Fibroblast of gingiva (primary cell): Measurements from ENCODE around the gene CPA4.

Experiments
- DNase-seq: peaks from one replicate; pipeline ENCODE4 v3.0.0-alpha.2; 2011; ENCODE audit warnings: low read depth

CPA4 gene

DNA sequence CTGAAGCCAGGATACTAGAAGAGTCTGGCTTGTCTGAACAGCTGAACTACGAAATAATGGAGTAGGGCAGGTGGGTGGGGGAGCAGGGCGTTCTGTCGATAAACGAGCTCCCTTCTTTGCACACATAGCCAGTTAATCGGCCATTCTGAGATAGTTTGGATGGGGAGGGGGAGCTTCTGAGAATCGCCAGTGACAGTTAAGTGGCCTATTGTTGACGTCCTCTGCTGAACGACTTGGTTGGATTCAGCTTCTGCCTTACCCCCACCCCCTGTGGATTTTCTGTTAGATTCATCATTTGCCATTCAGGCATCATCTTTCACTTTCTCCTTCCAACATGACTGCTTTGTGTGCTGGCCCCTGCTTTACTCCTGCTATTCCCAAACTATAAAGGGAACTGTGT, 52.2 kb downstream of the CPA4 start:
- no peak for DNase-seq

DNA sequence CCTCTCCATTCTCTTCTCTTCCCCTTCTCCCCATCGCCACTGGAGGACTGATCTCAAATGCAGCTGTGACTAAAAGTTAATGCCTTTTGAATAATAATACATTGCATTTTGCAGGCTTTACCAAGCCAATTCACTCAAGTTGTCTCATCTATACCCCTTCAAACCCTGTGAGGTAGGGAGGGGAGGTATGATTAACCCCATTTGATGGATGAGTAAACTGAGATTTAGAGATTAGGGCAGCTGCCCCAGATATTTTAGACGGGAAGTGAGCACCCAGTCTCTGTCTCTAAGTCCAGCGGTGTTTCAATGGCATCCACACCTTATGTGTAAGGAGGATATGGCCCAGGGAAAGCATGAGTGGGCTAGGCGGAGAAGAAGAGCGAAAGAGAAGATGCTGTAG, 52.8 kb downstream of the CPA4 start:
- no peak for DNase-seq

DNA sequence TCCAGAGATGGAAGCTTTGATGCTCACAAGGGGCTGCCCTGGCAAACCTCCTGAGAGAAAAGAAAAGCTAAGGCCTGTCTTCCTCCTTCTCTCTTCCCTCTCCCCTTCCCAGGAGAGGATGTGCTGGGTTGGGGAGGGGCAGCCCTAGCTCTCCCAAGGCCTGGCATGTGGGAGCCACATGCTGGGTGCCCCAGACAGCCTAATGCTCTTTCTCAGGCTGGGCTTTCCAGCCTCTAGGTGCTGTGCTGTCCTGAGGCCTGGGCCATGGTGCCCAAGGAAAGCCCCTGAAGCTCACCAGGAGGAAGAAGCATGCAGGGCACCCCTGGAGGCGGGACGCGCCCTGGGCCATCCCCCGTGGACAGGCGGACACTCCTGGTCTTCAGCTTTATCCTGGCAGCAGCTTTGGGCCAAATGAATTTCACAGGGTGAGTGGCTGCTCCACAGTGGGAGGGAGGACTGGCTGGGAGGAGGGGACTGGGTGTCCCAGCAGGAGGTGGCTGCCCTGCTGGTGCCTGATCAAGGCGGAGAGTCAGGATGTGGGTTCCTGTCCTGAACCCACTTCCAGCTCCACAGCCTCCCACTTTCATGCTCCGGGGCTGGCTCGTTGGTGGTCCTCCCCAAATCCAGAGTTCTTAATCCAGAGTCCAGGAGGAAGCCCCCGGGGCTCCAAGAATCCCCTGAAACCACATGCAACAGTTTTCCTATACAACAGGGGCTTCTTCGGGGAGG, 53.4 kb downstream of the CPA4 start:
- no peak for DNase-seq

DNA sequence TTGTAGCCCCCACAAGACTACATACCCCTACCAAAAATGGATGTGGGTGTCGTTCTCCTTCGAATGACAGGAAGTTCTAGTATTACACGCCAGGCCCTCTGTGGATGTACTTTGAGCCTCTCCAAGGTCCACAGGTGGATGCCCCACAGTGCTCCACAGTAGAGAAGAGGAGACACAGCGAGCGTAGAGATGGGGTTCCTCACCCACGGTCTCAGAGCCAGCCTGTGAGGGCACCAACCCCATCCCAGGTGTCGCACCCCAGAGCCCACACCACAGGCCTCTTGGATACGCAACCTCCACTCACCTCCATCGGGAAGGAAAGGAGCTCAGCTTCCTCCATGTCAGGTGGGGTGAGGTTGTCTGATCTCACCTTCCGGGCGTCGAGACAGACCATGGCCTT, 54.0 kb downstream of the CPA4 start:
- no peak for DNase-seq

DNA sequence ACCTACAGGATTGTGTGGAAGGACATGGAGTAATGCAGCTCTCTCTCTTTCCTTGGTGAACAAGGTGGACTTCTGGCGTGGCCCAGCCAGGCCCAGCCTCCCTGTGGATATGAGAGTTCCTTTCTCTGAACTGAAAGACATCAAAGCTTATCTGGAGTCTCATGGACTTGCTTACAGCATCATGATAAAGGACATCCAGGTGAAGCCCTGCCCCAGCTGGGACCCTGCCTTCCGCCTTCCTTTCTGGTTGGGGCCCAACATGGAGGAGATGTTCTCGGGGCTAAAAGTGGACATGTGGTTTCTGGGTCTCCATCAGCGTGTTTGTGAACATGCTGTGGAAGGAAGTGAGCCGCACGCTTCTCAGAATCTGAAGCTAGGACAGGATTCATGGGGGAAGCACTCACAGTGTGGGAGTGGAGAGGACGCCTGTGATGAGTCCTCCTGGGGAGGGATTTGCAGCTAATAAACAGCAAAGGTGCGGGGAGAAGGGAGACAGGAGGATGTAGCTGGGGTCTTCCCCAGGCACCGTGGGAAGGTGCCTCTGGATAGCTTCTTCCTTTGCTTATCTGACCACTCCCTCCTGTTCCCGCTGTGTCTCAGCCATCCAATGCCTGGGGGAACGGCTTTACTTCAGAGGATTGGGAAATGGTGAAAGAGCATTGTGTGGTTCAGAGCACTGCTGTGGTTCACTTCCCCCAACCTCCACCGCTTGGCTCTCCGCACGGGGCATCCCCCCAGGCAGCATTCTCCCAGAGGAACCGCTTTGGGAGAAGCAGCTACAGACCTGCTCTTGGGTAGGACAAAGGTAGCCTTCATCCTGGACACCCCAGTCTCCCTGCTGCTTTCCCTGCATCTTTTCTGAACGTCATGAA, 57.2 kb downstream of the CPA4 start:
- peak; percentile 22 for DNase-seq

DNA sequence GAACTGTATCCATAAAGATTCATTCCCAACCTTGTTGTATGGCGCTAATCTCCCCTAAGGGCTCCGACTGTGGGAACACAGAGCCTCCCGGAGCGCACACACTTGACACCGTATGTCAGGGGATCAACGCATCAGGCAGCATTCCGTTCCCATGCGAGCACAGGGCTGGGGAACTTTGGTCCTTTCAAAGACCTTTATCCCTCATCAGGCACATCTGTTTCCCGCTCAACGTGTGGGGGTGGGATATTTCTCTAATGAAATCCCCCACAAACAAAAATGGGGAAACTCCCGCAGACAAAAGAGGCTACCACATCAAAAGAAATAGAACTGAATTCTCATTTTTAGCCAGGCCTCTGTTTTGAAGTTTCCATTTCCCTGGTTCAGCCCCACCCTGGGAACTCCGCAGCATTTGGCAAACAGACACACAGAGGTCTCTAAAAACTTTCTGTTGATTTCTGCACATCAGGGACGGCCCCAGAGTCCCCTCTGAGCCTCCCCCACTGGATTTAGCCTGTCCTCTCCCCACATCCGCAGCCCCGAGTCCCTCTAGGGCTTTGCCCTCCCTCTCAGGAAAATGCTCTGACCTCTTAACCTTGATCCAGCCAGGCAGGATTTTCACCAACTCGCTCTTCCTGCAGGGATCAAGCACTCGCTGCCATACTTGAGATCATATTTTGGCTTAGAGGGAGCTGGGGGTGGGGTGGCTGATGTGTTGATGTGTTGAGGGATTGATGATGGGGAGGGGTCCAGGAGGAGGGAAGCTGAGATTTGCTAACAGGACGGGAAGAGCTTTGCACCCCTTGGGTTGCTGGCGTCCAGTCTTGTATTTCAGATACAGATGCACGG, 58.2 kb downstream of the CPA4 start:
- no peak for DNase-seq

DNA sequence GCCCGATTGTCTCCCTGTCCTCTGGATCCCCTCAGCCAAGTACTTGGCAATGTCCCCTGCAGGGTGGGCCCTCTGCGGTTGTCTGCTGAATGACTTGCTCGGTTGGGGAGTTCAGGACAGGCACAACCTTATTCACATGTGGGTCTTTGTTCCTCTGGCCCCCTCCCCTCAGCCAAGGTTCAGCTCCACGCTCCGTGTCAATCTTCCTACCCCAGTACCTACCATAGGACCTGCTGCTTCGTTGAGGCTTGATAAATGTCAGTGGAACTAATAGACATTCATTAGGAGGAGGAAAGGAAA, 58.8 kb downstream of the CPA4 start:
- no peak for DNase-seq

DNA sequence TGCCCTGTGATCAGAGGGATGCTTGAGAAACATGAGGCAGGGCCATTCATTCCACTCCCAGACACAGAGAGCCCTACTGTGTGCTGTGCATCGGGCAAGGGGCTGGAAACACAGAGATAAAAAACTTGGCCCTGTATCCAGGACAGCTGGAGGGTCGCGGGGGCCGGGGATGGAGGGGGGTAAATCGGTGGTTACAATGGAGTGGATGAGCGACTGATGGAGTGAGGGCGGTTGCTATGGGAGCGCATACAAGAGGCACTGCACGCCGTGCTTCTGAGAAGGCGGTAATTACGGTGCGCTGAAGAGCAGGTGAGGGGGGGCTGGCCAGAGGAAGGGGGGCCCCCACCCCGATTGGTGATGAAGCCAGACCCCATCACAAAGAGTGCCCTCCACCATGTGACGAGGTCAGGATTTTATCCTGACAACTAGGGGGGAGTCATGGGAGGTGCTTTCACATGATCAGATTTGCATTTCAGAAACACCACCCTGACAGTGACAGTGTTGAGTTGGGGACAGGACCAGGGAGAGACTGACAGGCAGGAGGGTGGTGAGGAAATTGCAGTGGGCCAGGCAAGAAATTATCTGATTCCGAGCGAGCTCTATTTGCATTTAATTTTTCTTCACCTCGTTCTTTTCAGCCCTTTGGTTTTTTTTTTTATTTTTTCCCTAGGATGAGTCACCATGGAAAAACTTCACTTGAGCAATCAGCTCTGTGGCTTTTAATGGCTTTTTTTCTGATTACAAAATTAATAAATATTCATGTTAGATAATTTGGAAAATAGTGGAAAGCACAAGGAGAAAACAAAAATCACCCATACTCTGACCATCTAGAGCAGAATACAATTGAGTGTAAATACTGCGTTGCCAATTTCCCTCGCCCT, 59.5 kb downstream of the CPA4 start:
- peak; percentile 54 for DNase-seq

DNA sequence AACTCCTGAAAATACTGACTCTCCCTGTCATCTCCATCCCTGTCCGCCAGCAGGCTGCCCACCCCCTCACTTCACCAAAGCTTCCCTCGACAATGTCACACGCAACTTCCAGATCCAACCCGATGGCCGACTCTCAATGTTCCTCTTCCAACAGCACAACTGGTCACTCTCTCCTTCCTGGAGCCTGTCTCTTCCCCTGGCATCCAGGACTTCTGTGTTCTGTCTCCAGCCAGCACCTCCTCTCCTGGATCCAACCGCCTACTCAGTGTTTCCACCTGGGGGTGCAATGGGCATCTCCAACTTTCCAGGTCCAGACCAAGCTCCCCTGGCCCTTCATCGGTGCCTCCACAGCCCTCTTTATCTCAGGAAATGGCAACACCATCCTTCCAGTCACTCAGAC, 60.2 kb downstream of the CPA4 start:
- no peak for DNase-seq

DNA sequence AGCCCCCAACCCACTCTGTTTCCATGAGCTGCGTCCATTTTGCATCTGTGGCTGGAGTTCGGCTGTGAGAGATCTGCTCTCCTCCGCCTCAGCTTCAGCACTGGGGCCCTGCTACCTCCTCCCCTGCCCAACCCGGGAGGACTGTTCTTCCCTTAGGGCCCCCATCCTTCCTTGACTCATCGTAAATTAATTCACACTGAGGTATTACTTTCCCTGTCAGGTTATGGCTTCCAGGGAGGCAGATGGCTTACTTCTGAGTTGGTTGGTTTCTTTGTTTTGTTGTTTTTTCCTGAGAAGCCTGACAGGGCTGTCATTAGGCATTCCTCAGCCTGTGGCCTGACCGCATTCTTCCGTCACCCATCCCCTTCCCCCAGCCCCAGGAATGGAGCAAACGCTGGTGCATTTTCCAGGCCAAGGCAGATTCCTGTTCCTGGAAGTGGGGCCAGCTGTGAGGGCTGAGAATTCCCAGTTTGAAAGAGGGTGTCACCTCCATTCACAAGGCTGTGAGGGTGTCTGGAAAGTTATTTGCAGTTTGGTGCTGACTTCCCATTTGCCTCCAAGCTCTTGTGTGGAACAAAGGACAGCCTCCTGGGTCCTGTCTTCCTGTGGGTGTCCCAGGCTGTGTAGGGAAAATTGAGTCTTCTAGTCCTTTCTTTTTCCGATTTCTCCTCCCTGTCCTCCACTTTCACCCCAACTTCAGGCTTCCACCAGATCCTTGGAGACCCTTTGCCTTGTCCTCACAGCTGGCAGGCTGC, 63.3 kb downstream of the CPA4 start:
- DNase-seq = peak; percentile 90

DNA sequence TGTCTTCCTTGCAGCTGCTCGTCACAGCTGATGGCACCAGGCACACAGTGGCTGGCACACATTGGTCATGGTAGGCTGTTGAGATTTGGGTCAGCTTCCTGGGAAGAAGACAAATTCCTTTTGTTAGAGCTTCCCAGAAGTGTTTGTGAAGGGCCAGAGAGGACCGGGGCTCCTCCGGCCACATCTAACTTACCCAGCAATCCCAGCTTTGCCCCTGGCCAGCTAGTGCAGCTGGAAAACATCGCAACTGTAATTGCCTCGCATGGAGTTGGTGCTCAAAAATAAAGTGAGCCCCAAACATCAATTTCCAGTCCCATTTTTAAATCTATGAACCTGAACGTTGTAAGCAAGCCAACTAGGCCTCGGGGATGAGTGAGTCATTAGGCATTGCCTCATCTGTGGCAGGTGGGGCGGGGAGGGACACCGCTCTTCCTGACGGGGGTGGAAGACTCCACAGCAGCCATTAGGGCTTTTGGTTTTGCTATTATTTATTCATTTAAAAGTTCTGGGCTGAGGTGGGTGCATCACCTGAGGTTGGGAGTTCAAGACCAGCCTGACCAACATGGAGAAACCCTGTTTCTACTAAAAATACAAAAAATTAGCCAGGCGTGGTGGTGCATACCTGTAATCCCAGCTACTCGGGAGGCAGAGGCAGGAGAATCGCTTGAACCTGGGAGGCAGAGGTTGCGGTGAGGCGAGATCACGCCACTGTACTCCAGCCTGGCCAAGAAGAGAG, 64.1 kb downstream of the CPA4 start:
- DNase-seq = peak; percentile 72

DNA sequence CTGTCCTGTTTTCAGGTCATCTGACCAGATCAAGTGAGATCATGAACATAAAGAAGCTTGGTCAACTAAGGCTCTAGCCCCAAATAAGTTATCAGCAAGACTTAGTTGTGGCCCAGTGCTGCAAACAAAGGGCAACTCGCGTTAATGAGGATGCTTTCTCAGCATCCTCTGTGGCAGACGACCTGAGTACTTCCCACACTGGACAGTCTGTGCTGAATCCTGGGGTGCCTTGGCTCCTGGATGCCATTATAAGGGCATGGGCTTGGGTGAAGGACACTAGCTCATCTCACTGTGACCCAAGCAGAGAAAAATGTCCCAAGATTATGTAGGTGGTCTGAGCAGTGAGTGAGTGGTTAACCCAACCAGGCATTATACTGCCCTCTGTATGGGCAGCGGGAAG, 65.5 kb downstream of the CPA4 start:
- DNase-seq = no peak

DNA sequence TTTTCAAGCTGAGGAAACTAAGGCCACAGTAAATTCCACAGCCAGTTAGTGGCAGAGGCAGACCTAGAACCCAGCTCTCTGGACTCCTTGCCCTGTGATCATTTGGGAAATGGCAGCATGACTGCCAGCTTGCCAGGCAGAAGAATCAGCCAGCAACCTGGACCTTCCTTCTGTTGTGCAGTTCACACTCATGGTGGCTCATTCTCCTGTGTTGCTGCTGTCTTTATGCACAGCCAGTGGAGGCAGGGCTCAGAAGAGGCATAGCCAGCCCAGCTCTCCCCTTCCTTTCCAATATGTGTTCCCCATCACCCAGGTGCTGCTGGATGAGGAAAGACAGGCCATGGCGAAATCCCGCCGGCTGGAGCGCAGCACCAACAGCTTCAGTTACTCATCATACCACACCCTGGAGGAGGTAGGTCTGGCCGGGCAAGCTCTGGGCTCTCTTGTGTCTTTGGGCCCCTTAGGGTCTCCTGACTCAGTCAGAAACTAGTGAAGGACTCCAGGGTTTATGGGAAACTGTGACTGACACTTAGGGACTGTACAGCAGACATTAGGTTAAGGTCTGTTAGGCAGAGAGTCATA, 66.4 kb downstream of the CPA4 start:
- DNase-seq = no peak

DNA sequence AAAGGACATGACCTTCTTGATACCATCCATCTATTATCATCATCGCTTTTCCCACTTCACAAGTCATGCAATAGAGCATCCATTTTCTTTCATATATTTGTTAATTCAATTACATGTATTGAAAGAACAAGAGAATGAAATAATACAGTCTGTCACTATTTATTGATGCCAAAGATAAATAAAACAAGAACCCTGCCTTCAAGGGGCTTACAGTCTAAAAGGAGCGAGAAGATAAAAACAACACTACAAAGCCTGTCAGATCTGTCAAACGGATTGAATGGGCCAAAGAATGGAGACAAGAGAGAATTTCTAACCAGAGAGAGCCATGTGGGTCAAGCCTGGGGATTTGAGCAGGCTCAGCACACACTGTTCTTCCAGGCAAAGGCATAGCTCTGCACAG, 67.6 kb downstream of the CPA4 start:
- DNase-seq = no peak

DNA sequence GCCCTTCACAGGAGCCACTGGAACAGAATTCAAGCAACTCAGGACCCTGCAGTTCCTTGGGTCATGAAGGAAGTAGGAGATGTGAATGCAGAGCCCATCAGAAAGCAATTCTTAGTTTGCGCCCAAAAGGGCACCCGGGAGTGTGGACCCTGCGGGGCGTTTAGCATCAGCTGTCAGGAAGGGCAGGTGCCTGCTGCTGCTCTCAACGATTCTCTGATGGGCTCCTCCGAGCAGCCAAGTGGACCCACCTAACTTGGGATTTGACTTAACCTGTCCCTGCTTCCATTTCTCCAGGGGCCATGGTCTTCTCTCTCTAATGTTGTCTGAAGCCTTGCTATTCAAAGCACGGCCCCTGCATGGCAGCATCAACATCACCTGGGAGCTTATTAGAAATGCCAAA, 68.7 kb downstream of the CPA4 start:
- no peak for DNase-seq

DNA sequence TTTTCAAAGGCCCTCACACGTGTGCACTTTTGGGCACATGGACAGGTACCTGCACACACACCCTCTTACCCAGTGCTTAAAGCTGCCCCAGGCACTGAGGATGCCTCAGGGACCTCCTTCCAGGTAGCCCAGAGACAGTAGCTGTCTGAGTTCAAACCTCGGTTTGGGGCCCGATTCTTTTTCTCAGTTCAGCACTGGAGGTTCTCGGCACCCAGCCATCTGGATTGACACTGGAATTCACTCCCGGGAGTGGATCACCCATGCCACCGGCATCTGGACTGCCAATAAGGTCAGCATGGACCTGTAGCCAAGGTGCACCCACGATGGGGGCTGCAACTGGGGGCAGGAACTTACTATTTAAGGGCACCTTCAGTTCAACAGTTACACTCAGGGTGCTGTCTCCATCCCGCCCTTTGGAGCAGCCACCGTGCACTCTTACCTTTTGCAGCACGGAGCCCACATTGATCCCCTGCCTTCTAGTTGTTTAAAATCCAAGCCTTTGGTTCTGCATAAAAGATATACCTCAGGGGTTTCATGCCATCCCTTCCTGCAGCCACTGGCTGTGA, 69.4 kb downstream of the CPA4 start:
- no peak for DNase-seq

DNA sequence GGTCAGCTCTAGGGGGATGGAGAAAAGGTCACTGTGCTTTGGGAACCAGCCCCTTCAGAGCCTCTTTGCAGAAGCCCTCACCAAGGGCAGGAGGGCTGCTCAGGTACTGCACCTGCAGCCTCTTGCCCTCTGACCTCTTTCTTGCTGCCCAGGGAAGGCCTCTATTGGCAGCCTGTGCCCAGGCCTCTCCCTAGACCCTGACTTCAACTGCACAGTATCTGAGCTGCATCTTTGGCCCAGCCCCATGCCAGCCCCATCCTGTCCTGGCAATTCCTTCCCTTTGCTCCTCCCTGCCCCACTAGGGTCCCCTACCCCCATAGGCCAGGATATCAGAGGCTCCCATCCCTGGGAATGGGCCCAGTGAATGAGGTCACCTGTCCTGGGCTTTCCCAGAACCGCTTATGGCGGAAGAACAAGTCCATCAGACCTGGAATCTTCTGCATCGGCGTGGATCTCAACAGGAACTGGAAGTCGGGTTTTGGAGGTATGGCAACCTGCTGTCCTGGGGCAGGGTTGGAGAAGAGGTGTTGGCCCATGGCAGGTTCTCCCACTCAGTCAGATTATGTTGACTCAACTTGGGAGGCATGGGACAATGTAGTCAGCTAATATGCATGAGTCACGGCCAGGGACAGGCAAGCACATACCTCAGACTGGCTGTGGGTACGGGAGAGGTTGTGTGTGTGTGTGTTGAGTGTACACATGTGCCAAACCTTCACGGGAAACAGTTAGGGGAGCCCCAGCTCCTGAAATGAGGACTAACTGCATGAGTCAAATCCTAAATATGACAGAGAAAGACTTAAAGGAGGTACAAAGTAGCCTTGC, 70.3 kb downstream of the CPA4 start:
- peak; percentile 82 for DNase-seq

DNA sequence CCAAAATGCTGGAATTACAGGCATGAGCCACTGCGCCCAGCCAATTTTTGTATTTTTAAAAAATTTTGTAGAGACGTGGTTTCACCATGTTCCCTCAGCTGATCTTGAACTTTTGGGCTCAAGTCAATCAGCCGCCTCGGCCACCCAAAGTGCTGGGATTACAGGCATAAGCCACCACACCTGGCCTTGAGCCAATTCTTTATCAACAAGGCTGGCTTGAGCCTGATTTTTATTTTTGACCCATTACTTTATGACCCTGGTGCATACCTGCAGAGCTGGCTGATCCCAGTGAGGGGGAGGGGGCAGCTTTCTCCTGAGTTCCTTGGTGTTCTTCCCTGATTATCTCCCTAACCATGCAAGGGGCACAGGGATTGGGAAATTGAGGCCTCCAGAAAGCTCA, 71.5 kb downstream of the CPA4 start:
- DNase-seq = no peak

DNA sequence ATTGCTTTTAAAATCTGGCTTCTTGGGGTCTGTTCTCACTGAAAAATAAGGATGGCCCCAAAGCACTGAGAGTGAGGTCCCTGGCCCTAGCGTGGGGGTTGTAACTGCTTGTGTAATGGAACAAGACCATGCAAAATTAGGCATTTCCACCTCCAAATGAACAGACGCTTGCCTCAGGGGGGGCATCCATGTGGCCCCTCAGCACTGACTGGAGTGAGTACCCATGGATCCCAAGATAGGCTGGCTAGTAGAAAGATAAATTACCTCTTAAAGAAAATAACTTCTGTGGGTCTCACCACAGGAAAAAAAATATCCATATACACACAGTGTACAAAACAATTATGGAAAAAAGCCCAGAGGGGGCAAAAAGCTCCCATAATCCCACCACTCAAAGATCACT, 72.1 kb downstream of the CPA4 start:
- DNase-seq = no peak
